Natural killer cell (primary cell): ENCODE results near the gene OSBP2. TPM values are rescaled to one million over a fixed set of nuclear protein-coding genes. Genes with fewer than 3 reads are reported as not detected.

ENCODE experiments used
- ATAC-seq, 3 donors: fragments of 150-1000 bp in 2 of 3; fragments of 200-7000 bp in 1 of 3; cut with Tn5 transposase; 1 replicate in 1 of 3; 2 replicates in 2 of 3; pipeline ENCODE4 v1.10.0; 2021; ENCODE audit warnings: mild to moderate bottlenecking in 2 of 3, moderate library complexity in 2 of 3
- DNase-seq, 2 donors: peaks; one replicate each; pipeline versions ENCODE4 v3.0.0 to v3.0.0-alpha.2; 2013 to 2021; ENCODE audit warnings: mixed read lengths in 1 of 2
- H3K27ac ChIP-seq: one replicate; pipeline ENCODE4 v1.5.1; 2013; ENCODE audit warnings: mild to moderate bottlenecking, low read length
- H3K27me3 ChIP-seq: one replicate; pipeline ENCODE4 v1.6.1; 2013; ENCODE audit warnings: low read length; ENCODE audit not compliant: control insufficient read depth, insufficient read depth
- H3K36me3 ChIP-seq: one replicate; pipeline ENCODE4 v1.6.1; 2013; ENCODE audit warnings: low read length; ENCODE audit not compliant: control insufficient read depth, insufficient read depth
- H3K4me1 ChIP-seq: one replicate; pipeline ENCODE4 v1.6.1; 2013; ENCODE audit warnings: low read length; ENCODE audit not compliant: control insufficient read depth, insufficient read depth
- H3K4me3 ChIP-seq: one replicate; pipeline ENCODE4 v1.5.1; 2013; ENCODE audit warnings: low read length
- H3K9me3 ChIP-seq: one replicate; pipeline ENCODE4 v1.6.1; 2013; ENCODE audit warnings: low read length; ENCODE audit not compliant: control insufficient read depth, insufficient read depth
- H3K27ac Mint-ChIP-seq, 2 donors: one replicate each; pipeline ENCODE4 v1.8.0; 2022; ENCODE audit warnings: mild to moderate bottlenecking in 2 of 2, mixed read lengths in 2 of 2, moderate library complexity in 1 of 2
- H3K27me3 Mint-ChIP-seq, 2 donors: one replicate each; pipeline ENCODE4 v1.8.0; 2022; ENCODE audit warnings: low read depth in 2 of 2, mixed read lengths in 2 of 2
- H3K36me3 Mint-ChIP-seq: one replicate; pipeline ENCODE4 v1.8.0; 2022; ENCODE audit warnings: mixed read lengths
- H3K4me1 Mint-ChIP-seq, 2 donors: one replicate each; pipeline ENCODE4 v1.8.0; 2022; ENCODE audit warnings: mixed read lengths in 2 of 2
- H3K4me3 Mint-ChIP-seq: one replicate; pipeline ENCODE4 v1.8.0; 2022; ENCODE audit warnings: mild to moderate bottlenecking, moderate library complexity, mixed read lengths
- H3K9me3 Mint-ChIP-seq, 2 donors: one replicate each; pipeline ENCODE4 v1.8.0; 2022; ENCODE audit warnings: mixed read lengths in 2 of 2
- CTCF ChIP-seq: fragments of 200-600 bp; IDR thresholded peaks from one replicate; pipeline ENCODE4 v1.8.0; 2022; ENCODE audit warnings: antibody characterized with exemption
- WGBS: methylation state at CpG from one replicate; pipeline ENCODE4 v1.1.7; 2013; ENCODE audit warnings: missing lambda C conversion rate; ENCODE audit not compliant: insufficient coverage; 5-methylcytosine and 5-hydroxymethylcytosine counted together
- intact Hi-C: fragments of 100-400 bp; cut with micrococcal nuclease; formaldehyde crosslinking; loops from one replicate; pipeline ENCODE4 v1.14.2; 2022
- total RNA-seq, 4 donors: library from RNA; stranded (reverse); fragments of 120-200 nt in 1 of 4; gene quantifications; one replicate each; pipeline versions ENCODE4 v1.2.3 to v1.2.4, GENCODE V29; 2013 to 2022

Gene OSBP2
- total RNA-seq, 3 donors from 2014 or later (not counting 1 experiment from before 2014, with no cell fraction given), result 0.65 to 1.2 (median 0.79) TPM

- no peak overlapping the region for H3K27ac ChIP-seq
- no peaks in the 10 kb centered on the region for H3K4me1 ChIP-seq
- 100% methylated on average over 1 of the region's 2 CpGs for WGBS
- no peak overlapping the region for H3K4me3 ChIP-seq
- H3K9me3 Mint-ChIP-seq, result no peaks in the 10 kb centered on the region
- intact Hi-C loops, result no loop called here
- no peak for TF ChIP-seq CTCF
- H3K4me3 Mint-ChIP-seq, result no peak overlapping the region
- H3K27me3 Mint-ChIP-seq, result peaks cover 0 to 7% of the 10 kb centered on the region in 2 donors
- no peaks in the 10 kb centered on the region for H3K36me3 Mint-ChIP-seq
- DNase-seq (no peak), ATAC-seq (no peak)
- no peaks in the 10 kb centered on the region for H3K36me3 ChIP-seq
- H3K27ac Mint-ChIP-seq, result no peak overlapping the region
- H3K9me3 ChIP-seq, result no peaks in the 10 kb centered on the region
- H3K4me1 Mint-ChIP-seq, result no peaks in the 10 kb centered on the region
- no peaks in the 10 kb centered on the region for H3K27me3 ChIP-seq
Observed at GRCh38 chr22:30783021-30783420, 88.3 kb downstream of the OSBP2 start.

- H3K27ac Mint-ChIP-seq, result no peak overlapping the region
- no peak overlapping the region for H3K4me3 Mint-ChIP-seq
- H3K4me1 Mint-ChIP-seq, result no peaks in the 10 kb centered on the region
- no peak overlapping the region for H3K4me3 ChIP-seq
- H3K36me3 Mint-ChIP-seq, result no peaks in the 10 kb centered on the region
- peaks cover 7 to 8% of the 10 kb centered on the region in 2 donors for H3K27me3 Mint-ChIP-seq
- no peaks in the 10 kb centered on the region for H3K36me3 ChIP-seq
- no peak for TF ChIP-seq CTCF
- no CpG with 5 or more reads among the region's 2 CpGs for WGBS
- H3K27me3 ChIP-seq, result no peaks in the 10 kb centered on the region
- H3K9me3 Mint-ChIP-seq, result no peaks in the 10 kb centered on the region
- intact Hi-C loops, result no loop called here
- DNase-seq (no peak), ATAC-seq (no peak)
- no peak overlapping the region for H3K27ac ChIP-seq
- H3K9me3 ChIP-seq, result no peaks in the 10 kb centered on the region
- no peaks in the 10 kb centered on the region for H3K4me1 ChIP-seq
Observed at GRCh38 chr22:30785527-30785926, 90.9 kb downstream of the OSBP2 start.

- DNase-seq (no peak), ATAC-seq (no peak)
- 92% methylated on average over 2 of the region's 2 CpGs for WGBS
- no peaks in the 10 kb centered on the region for H3K4me1 ChIP-seq
- Mint-ChIP-seq H3K27me3 (peaks cover 6 to 8% of the 10 kb centered on the region in 2 donors), H3K9me3 (no peaks in the 10 kb centered on the region), H3K36me3 (no peaks in the 10 kb centered on the region), H3K27ac (no peak overlapping the region), H3K4me1 (no peaks in the 10 kb centered on the region), H3K4me3 (no peak overlapping the region)
- no peak overlapping the region for H3K27ac ChIP-seq
- intact Hi-C loops, result no loop called here
- no peak overlapping the region for H3K4me3 ChIP-seq
- no peaks in the 10 kb centered on the region for H3K9me3 ChIP-seq
- no peak for TF ChIP-seq CTCF
- H3K36me3 ChIP-seq, result no peaks in the 10 kb centered on the region
- H3K27me3 ChIP-seq, result no peaks in the 10 kb centered on the region
Observed at GRCh38 chr22:30790366-30790765, 95.7 kb downstream of the OSBP2 start.

- H3K9me3 Mint-ChIP-seq, result no peaks in the 10 kb centered on the region
- H3K36me3 ChIP-seq, result no peaks in the 10 kb centered on the region
- H3K27me3 Mint-ChIP-seq, result peaks cover 6 to 8% of the 10 kb centered on the region in 2 donors
- H3K27ac Mint-ChIP-seq, result no peak overlapping the region
- no peaks in the 10 kb centered on the region for H3K4me1 ChIP-seq
- H3K4me1 Mint-ChIP-seq, result no peaks in the 10 kb centered on the region
- intact Hi-C loops, result no loop called here
- H3K4me3 ChIP-seq, result no peak overlapping the region
- H3K27me3 ChIP-seq, result no peaks in the 10 kb centered on the region
- ATAC-seq (no peak), DNase-seq (no peak)
- TF ChIP-seq CTCF, result no peak
- no peaks in the 10 kb centered on the region for H3K9me3 ChIP-seq
- H3K36me3 Mint-ChIP-seq, result no peaks in the 10 kb centered on the region
- 95% methylated on average over 3 of the region's 4 CpGs for WGBS
- H3K27ac ChIP-seq, result no peak overlapping the region
- H3K4me3 Mint-ChIP-seq, result no peak overlapping the region
Observed at GRCh38 chr22:30792456-30792855, 97.8 kb downstream of the OSBP2 start.
